HL-60 (cell line): ENCODE data around the gene PHETA1.

Experiments used
- DNase-seq, 2 experiments: peaks; one replicate each; pipeline ENCODE4 v3.0.0-alpha.2; 2010 to 2020; ENCODE audit warnings: low read depth in 1 of 2, low spot score in 1 of 2
- H3K27ac ChIP-seq: fragments of 250-450 bp; sonication (Bioruptor Pico); replicated peaks from 2 replicates; pipeline ENCODE4 v1.5.1; 2020; ENCODE audit warnings: mild to moderate bottlenecking, moderate library complexity
- H3K27me3 ChIP-seq: fragments of 250-450 bp; sonication (Bioruptor Pico); 2 replicates; pipeline ENCODE4 v1.5.1; 2021; ENCODE audit warnings: mild to moderate bottlenecking, moderate library complexity; ENCODE audit not compliant: insufficient read depth, poor library complexity, severe bottlenecking
- H3K4me3 ChIP-seq: replicated peaks from 2 replicates; pipeline ENCODE4 v1.5.1; 2011; ENCODE audit warnings: mild to moderate bottlenecking, control low read depth, low read length; ENCODE audit not compliant: insufficient read depth
- GABPA ChIP-seq: IDR thresholded peaks from 2 replicates; pipeline ENCODE4 v1.6.1; 2012; ENCODE audit warnings: low read depth
- POLR2AphosphoS5 ChIP-seq: IDR thresholded peaks from 2 replicates; pipeline ENCODE4 v1.6.1; 2012; ENCODE audit warnings: low read depth
- SPI1 ChIP-seq: IDR thresholded peaks from 2 replicates; pipeline ENCODE4 v1.6.1; 2012; ENCODE audit warnings: low read depth, mild to moderate bottlenecking, borderline replicate concordance
- TF ChIP-seq, protein P1 (sequence below): IDR thresholded peaks from 2 replicates; pipeline ENCODE4 v1.6.1; 2012; ENCODE audit warnings: low read depth; ENCODE audit not compliant: insufficient replicate concordance
- TF ChIP-seq, protein P2 (sequence below): IDR thresholded peaks from one replicate; pipeline ENCODE4 v1.5.1; 2011; ENCODE audit warnings: low read length, control low read depth, inconsistent platforms; ENCODE audit not compliant: insufficient read depth

PHETA1 gene

DNA sequence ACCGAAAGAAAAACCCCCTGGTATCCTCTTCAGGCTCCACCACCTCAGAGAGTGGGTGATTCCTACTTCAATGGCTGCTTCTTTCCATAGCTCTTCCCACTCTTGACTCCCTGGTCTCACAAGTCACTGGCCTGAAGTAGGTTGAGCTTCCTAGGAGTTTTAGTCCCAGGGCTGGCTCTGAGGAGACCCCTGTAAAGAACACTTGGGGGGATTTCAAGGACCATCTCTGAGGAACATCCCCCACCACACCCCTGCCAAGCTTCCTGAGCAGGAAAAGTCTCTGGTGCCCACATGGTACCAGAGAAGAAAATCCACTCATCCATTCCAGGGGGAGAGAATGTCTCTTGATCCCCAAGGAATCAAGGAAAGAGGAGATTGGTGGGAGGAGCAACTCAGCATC, 25.7 kb downstream of the PHETA1 start:
- no peak overlapping the region for H3K4me3 ChIP-seq
- no peak for DNase-seq
- no peak for TF ChIP-seq SPI1
- TF ChIP-seq POLR2AphosphoS5: no peak
- TF ChIP-seq, protein P1, sequence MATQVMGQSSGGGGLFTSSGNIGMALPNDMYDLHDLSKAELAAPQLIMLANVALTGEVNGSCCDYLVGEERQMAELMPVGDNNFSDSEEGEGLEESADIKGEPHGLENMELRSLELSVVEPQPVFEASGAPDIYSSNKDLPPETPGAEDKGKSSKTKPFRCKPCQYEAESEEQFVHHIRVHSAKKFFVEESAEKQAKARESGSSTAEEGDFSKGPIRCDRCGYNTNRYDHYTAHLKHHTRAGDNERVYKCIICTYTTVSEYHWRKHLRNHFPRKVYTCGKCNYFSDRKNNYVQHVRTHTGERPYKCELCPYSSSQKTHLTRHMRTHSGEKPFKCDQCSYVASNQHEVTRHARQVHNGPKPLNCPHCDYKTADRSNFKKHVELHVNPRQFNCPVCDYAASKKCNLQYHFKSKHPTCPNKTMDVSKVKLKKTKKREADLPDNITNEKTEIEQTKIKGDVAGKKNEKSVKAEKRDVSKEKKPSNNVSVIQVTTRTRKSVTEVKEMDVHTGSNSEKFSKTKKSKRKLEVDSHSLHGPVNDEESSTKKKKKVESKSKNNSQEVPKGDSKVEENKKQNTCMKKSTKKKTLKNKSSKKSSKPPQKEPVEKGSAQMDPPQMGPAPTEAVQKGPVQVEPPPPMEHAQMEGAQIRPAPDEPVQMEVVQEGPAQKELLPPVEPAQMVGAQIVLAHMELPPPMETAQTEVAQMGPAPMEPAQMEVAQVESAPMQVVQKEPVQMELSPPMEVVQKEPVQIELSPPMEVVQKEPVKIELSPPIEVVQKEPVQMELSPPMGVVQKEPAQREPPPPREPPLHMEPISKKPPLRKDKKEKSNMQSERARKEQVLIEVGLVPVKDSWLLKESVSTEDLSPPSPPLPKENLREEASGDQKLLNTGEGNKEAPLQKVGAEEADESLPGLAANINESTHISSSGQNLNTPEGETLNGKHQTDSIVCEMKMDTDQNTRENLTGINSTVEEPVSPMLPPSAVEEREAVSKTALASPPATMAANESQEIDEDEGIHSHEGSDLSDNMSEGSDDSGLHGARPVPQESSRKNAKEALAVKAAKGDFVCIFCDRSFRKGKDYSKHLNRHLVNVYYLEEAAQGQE: no peak
- TF ChIP-seq, protein P2, sequence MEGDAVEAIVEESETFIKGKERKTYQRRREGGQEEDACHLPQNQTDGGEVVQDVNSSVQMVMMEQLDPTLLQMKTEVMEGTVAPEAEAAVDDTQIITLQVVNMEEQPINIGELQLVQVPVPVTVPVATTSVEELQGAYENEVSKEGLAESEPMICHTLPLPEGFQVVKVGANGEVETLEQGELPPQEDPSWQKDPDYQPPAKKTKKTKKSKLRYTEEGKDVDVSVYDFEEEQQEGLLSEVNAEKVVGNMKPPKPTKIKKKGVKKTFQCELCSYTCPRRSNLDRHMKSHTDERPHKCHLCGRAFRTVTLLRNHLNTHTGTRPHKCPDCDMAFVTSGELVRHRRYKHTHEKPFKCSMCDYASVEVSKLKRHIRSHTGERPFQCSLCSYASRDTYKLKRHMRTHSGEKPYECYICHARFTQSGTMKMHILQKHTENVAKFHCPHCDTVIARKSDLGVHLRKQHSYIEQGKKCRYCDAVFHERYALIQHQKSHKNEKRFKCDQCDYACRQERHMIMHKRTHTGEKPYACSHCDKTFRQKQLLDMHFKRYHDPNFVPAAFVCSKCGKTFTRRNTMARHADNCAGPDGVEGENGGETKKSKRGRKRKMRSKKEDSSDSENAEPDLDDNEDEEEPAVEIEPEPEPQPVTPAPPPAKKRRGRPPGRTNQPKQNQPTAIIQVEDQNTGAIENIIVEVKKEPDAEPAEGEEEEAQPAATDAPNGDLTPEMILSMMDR: no peak
- no peak for TF ChIP-seq GABPA
- H3K27ac ChIP-seq: no peak overlapping the region
- H3K27me3 ChIP-seq: no peaks in the 10 kb centered on the region

- no peak for TF ChIP-seq SPI1
- no peak for TF ChIP-seq POLR2AphosphoS5
- no peak for TF ChIP-seq GABPA
- TF ChIP-seq, protein P2: no peak
- TF ChIP-seq, protein P1: no peak
- Histone ChIP-seq H3K27ac (no peak overlapping the region), H3K4me3 (no peak overlapping the region), H3K27me3 (no peaks in the 10 kb centered on the region)
- no peak for DNase-seq
Measured at GRCh38 chr12:111342376-111342775, 26.5 kb downstream of the PHETA1 start.

DNA sequence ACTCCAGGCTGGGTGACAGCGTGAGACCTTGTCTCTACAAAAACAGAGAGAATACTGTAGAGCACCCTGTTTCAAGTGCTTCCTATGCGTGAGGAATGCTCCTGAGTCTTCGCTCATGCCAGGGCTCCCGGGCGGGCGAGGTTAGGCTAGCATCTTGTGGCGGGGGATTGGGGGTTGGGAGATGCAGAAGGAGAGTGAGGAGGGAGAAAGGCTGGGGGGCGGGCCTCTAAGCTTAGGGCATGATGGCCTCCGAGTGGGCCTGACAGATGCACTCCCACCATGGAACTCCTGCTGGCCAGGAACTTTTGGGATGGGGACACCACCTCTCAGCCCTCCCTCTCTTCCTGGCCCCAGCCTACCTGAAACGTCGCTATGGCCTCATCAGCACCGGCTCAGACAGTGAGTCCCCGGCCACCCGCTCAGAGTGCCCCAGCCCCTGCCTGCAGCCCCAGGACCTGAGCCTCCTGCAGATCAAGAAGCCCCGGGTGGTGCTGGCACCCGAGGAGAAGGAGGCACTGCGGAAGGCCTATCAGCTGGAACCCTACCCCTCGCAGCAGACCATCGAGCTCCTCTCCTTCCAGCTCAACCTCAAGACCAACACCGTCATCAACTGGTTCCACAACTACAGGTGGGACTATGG, 27.3 kb downstream of the PHETA1 start:
- DNase-seq: no peak
- no peak overlapping the region for H3K4me3 ChIP-seq
- H3K27ac ChIP-seq: no peak overlapping the region
- TF ChIP-seq, protein P1: no peak
- TF ChIP-seq GABPA: no peak
- TF ChIP-seq, protein P2: no peak
- TF ChIP-seq POLR2AphosphoS5: no peak
- no peak for TF ChIP-seq SPI1
- no peaks in the 10 kb centered on the region for H3K27me3 ChIP-seq
